GM21737 (cell line): Measurements from ENCODE around the gene MAB21L1.

Source experiments
- ATAC-seq: cut with Tn5 transposase; IDR thresholded peaks from one replicate; pipeline ENCODE4 v1.9.1; 2021; ENCODE audit warnings: mild to moderate bottlenecking, moderate library complexity; ENCODE audit not compliant: unreplicated experiment

Gene MAB21L1

GRCh38 chr13:35475960-35476943, at the start of gene MAB21L1:
TSS of gene MAB21L1 (minus strand) at chr13:35476689. CDS start at chr13:35476138, 551 bp downstream.
- ATAC-seq: peak; percentile 35

- no peak for ATAC-seq
Observed at GRCh38 chr13:35524171-35524570, 47.7 kb upstream of the MAB21L1 start.

GRCh38 chr13:35518337-35518946, 42.0 kb upstream of the MAB21L1 start:
- no peak for ATAC-seq

- no peak for ATAC-seq
Observed at GRCh38 chr13:35514801-35515502, 38.5 kb upstream of the MAB21L1 start.

- ATAC-seq: no peak
Observed at GRCh38 chr13:35514061-35514477, 37.6 kb upstream of the MAB21L1 start.

- no peak for ATAC-seq
Observed at GRCh38 chr13:35512271-35512920, 35.9 kb upstream of the MAB21L1 start.

GRCh38 chr13:35502456-35502855, 26.0 kb upstream of the MAB21L1 start:
- no peak for ATAC-seq

GRCh38 chr13:35501661-35502235, 25.3 kb upstream of the MAB21L1 start:
- no peak for ATAC-seq

- ATAC-seq: no peak
Observed at GRCh38 chr13:35500144-35500543, 23.7 kb upstream of the MAB21L1 start.

GRCh38 chr13:35499676-35500075, 23.2 kb upstream of the MAB21L1 start:
- no peak for ATAC-seq

- no peak for ATAC-seq
Observed at GRCh38 chr13:35499196-35499662, 22.7 kb upstream of the MAB21L1 start.

- no peak for ATAC-seq
Observed at GRCh38 chr13:35498231-35498630, 21.7 kb upstream of the MAB21L1 start.

GRCh38 chr13:35496761-35497386, 20.4 kb upstream of the MAB21L1 start:
- no peak for ATAC-seq

GRCh38 chr13:35496006-35496405, 19.5 kb upstream of the MAB21L1 start:
- ATAC-seq: no peak

GRCh38 chr13:35489050-35489449, 12.6 kb upstream of the MAB21L1 start:
- ATAC-seq: no peak

- ATAC-seq: no peak
Observed at GRCh38 chr13:35485424-35485823, 8.9 kb upstream of the MAB21L1 start.

GRCh38 chr13:35484384-35484783, 7.9 kb upstream of the MAB21L1 start:
- no peak for ATAC-seq

GRCh38 chr13:35483761-35484160, 7.3 kb upstream of the MAB21L1 start:
- no peak for ATAC-seq

- no peak for ATAC-seq
Observed at GRCh38 chr13:35482527-35482926, 6.0 kb upstream of the MAB21L1 start.

GRCh38 chr13:35481777-35482176, 5.3 kb upstream of the MAB21L1 start:
- ATAC-seq: no peak
